Stomach (tissue), 4 donors: ENCODE measurements around the gene ZPR1.

Experiments used
- CTCF ChIP-seq, 7 experiments: fragments of 450-650 bp in 4 of 7; fragments of 200-600 bp in 3 of 7; sonication (generic) in 3 of 7; IDR thresholded peaks; one replicate each; pipeline ENCODE4 v1.5.1; 2016 to 2019; ENCODE audit warnings: antibody characterized with exemption in 7 of 7, control low read depth in 2 of 7, mild to moderate bottlenecking in 1 of 7
- POLR2A ChIP-seq, 4 donors: fragments of 450-650 bp; IDR thresholded peaks; one replicate each; pipeline ENCODE4 v1.6.1; 2016; ENCODE audit warnings: antibody characterized with exemption in 4 of 4, control low read depth in 2 of 4, mild to moderate bottlenecking in 1 of 4, moderate library complexity in 1 of 4

DNA sequence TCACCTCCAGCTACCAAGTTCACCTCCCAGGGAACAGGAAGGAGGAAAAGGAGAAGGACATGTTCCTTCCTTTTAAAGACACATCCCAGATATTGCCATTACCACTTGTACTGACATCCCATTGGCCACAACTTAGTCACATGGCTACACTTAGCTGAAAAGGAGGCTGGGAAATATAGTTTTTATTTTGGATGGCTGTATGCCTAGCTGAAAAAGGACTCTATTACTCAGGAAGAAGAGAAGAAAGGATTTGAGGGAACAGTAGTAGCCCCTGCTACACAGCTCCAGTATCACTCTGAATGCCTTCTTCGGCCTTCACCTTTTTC lies 5.9 kb upstream of the ZPR1 start:
- TF ChIP-seq CTCF (IDR thresholded peaks at IDR 0.05) (no peak), POLR2A (IDR thresholded peaks at IDR 0.05) (no peak)
